Loucy (cell line): ENCODE results near the gene SCT.

Experiments used
- H2AFZ ChIP-seq: fragments of 200-600 bp; sonication (generic); 2 replicates; pipeline ENCODE4 v1.6.0; 2016; ENCODE audit warnings: antibody characterized with exemption, mild to moderate bottlenecking, low read length, moderate library complexity
- H3F3A ChIP-seq: fragments of 200-600 bp; 2 replicates; pipeline ENCODE4 v1.6.0; 2016; ENCODE audit warnings: antibody characterized with exemption, low read depth, mild to moderate bottlenecking
- H3K27me3 ChIP-seq: fragments of 200-600 bp; sonication (generic); 2 replicates; pipeline ENCODE4 v1.6.1; 2014; ENCODE audit warnings: low read length, mild to moderate bottlenecking; ENCODE audit not compliant: insufficient read depth, poor library complexity, severe bottlenecking
- H3K36me3 ChIP-seq: fragments of 200-600 bp; sonication (generic); 2 replicates; pipeline ENCODE4 v1.6.1; 2016; ENCODE audit warnings: low read length; ENCODE audit not compliant: insufficient read depth
- H3K4me1 ChIP-seq: fragments of 200-600 bp; sonication (generic); 2 replicates; pipeline ENCODE4 v1.5.1; 2014; ENCODE audit warnings: low read length, mild to moderate bottlenecking; ENCODE audit not compliant: insufficient read depth, poor library complexity, severe bottlenecking
- H3K4me2 ChIP-seq: fragments of 200-600 bp; sonication (generic); 2 replicates; pipeline ENCODE4 v1.6.0; 2014; ENCODE audit warnings: antibody characterized with exemption, low read length, low read depth, mild to moderate bottlenecking; ENCODE audit not compliant: poor library complexity, severe bottlenecking
- H3K4me3 ChIP-seq: fragments of 200-600 bp; sonication (generic); 2 replicates; pipeline ENCODE4 v1.5.1; 2014; ENCODE audit warnings: low read length, mild to moderate bottlenecking, mixed read lengths; ENCODE audit not compliant: poor library complexity, severe bottlenecking
- H3K79me2 ChIP-seq: fragments of 200-600 bp; sonication (generic); 2 replicates; pipeline ENCODE4 v1.6.1; 2014; ENCODE audit warnings: low read length; ENCODE audit not compliant: insufficient read depth
- H3K9ac ChIP-seq: fragments of 200-600 bp; sonication (generic); 2 replicates; pipeline ENCODE4 v1.6.0; 2014; ENCODE audit warnings: mild to moderate bottlenecking, low read depth, low read length, moderate library complexity; ENCODE audit not compliant: poor library complexity, severe bottlenecking
- H3K9me2 ChIP-seq: fragments of 200-600 bp; sonication (generic); replicated peaks from 2 replicates; pipeline ENCODE4 v1.6.1; 2016; ENCODE audit warnings: low read depth, low read length, mixed read lengths
- H3K9me3 ChIP-seq: fragments of 200-600 bp; sonication (generic); 2 replicates; pipeline ENCODE4 v1.6.1; 2014; ENCODE audit warnings: mild to moderate bottlenecking, antibody characterized with exemption, low read length, low read depth; ENCODE audit not compliant: insufficient read depth
- H4K20me1 ChIP-seq: fragments of 200-600 bp; sonication (generic); 2 replicates; pipeline ENCODE4 v1.6.0; 2014; ENCODE audit warnings: antibody characterized with exemption, low read length, mild to moderate bottlenecking; ENCODE audit not compliant: insufficient read depth, poor library complexity, severe bottlenecking
- EZH2phosphoT487 ChIP-seq: fragments of 200-600 bp; IDR thresholded peaks from 2 replicates; pipeline ENCODE4 v1.6.1; 2018; ENCODE audit warnings: antibody characterized with exemption, mild to moderate bottlenecking, moderate library complexity, borderline replicate concordance
- TF ChIP-seq, protein P1 (sequence below): fragments of 200-600 bp; sonication (generic); conservative IDR thresholded peaks from 2 replicates; pipeline ENCODE4 v1.5.1; 2014; ENCODE audit warnings: mild to moderate bottlenecking, antibody characterized with exemption, low read length

Gene SCT

GRCh38 chr11:624705-625635 is 2.0 kb downstream of the SCT start, which contains the start of gene CDHR5:
TSS of gene CDHR5 (minus strand) at chr11:624955. CDS start at chr11:624902, 53 bp downstream.
- TF ChIP-seq, protein P1, sequence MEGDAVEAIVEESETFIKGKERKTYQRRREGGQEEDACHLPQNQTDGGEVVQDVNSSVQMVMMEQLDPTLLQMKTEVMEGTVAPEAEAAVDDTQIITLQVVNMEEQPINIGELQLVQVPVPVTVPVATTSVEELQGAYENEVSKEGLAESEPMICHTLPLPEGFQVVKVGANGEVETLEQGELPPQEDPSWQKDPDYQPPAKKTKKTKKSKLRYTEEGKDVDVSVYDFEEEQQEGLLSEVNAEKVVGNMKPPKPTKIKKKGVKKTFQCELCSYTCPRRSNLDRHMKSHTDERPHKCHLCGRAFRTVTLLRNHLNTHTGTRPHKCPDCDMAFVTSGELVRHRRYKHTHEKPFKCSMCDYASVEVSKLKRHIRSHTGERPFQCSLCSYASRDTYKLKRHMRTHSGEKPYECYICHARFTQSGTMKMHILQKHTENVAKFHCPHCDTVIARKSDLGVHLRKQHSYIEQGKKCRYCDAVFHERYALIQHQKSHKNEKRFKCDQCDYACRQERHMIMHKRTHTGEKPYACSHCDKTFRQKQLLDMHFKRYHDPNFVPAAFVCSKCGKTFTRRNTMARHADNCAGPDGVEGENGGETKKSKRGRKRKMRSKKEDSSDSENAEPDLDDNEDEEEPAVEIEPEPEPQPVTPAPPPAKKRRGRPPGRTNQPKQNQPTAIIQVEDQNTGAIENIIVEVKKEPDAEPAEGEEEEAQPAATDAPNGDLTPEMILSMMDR = no peak
- TF ChIP-seq EZH2phosphoT487 = no peak
- Histone ChIP-seq H3F3A (no peaks in the 10 kb centered on the region), H3K4me3 (no peak within 1 kb of the TSS), H4K20me1 (no peaks in the 10 kb centered on the region), H3K27me3 (no peaks in the 10 kb centered on the region), H3K9ac (no peak within 1 kb of the TSS), H3K4me2 (no peak within 1 kb of the TSS), H3K79me2 (no peaks in the 10 kb centered on the region), H3K9me2 (no peaks in the 10 kb centered on the region), H2AFZ (no peak within 1 kb of the TSS), H3K36me3 (no peaks in the 10 kb centered on the region), H3K4me1 (peaks cover 17% of the 10 kb centered on the region), H3K9me3 (no peaks in the 10 kb centered on the region)

GRCh38 chr11:623999-624704 is 2.8 kb downstream of the SCT start:
- no peak overlapping the region for H3K4me3 ChIP-seq
- H3K79me2 ChIP-seq = no peaks in the 10 kb centered on the region
- peaks cover 12% of the 10 kb centered on the region for H3K4me1 ChIP-seq
- no peak overlapping the region for H2AFZ ChIP-seq
- no peak overlapping the region for H3K4me2 ChIP-seq
- no peak overlapping the region for H3K9ac ChIP-seq
- no peaks in the 10 kb centered on the region for H3K9me2 ChIP-seq
- TF ChIP-seq EZH2phosphoT487 = no peak
- no peaks in the 10 kb centered on the region for H3K36me3 ChIP-seq
- H3K9me3 ChIP-seq = no peaks in the 10 kb centered on the region
- H3F3A ChIP-seq = no peaks in the 10 kb centered on the region
- no peaks in the 10 kb centered on the region for H4K20me1 ChIP-seq
- H3K27me3 ChIP-seq = no peaks in the 10 kb centered on the region

GRCh38 chr11:623349-623869 is 3.6 kb downstream of the SCT start:
- no peaks in the 10 kb centered on the region for H3K27me3 ChIP-seq
- H3F3A ChIP-seq = no peaks in the 10 kb centered on the region
- H3K36me3 ChIP-seq = no peaks in the 10 kb centered on the region
- H3K9me2 ChIP-seq = no peaks in the 10 kb centered on the region
- TF ChIP-seq, protein P1 = no peak
- TF ChIP-seq EZH2phosphoT487 = no peak
- no peak overlapping the region for H3K4me2 ChIP-seq
- no peaks in the 10 kb centered on the region for H3K9me3 ChIP-seq
- H3K9ac ChIP-seq = no peak overlapping the region
- no peaks in the 10 kb centered on the region for H4K20me1 ChIP-seq
- H3K79me2 ChIP-seq = no peaks in the 10 kb centered on the region
- peaks cover 4% of the 10 kb centered on the region for H3K4me1 ChIP-seq
- no peak overlapping the region for H3K4me3 ChIP-seq
- H2AFZ ChIP-seq = no peak overlapping the region
